ENCODE measurements around the gene SLC35F2. TPM values are rescaled to one million over a fixed set of nuclear protein-coding genes. Genes with fewer than 3 reads are reported as not detected.
A peak's percentile ranks its signal among the peaks of the same experiment; 100 is the strongest.

Gene SLC35F2
- total RNA-seq, 2 experiments from 2014 or later, result 18.2 to 20.5 TPM

DNA sequence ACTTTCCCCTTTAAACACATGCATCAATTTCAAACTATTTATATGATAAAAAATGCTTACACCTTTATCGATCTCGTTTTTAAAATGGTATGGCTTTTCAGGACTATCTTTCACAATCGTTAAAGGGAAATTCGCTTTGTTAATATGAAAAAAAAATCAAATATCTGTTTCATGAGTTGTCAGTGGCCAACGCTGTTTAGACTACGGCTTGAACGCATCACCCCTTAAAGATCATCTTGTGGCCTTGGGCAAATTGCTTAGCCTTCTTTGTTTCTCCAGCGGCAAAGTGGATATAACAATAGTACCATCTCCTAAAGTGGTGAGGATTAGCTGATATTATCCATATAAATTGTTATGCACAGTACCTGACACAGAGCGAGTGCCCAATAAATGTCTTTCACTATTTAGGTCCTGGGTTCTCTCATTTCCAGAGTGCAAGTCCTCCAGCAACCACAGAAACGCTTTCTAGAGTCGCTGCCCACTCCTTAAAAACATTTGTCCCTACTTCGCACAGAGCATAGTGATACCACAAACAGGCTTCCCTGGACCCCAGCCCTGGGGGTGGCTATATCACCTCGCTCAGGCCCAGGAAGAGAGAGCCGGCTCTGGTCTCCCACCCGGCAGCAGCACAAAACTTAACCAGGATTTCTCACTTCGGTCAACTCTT lies 904 bp downstream of the SLC35F2 start:
- no peaks in the 10 kb centered on the region for H3K27me3 Mint-ChIP-seq (ENCODE audit: low read depth)
- intact Hi-C loops (cut with micrococcal nuclease), result loop anchor here (1.0 to 5.0 kb wide), 10 partner anchors 17 to 1780 kb away; partner anchors contain the start of genes AASDHPPT, ATM, CUL5 and DDX10
- H3K4me1 Mint-ChIP-seq (ENCODE audit: low read depth), result peaks cover 21% of the 10 kb centered on the region
- DNase-seq, result no peak
- peak overlapping the region; percentile 91 for H3K27ac Mint-ChIP-seq
- peaks cover 7% of the 10 kb centered on the region for H3K36me3 Mint-ChIP-seq (ENCODE audit: low read depth)
- no peaks in the 10 kb centered on the region for H3K9me3 Mint-ChIP-seq
- CTCF ChIA-PET, result interaction anchor here (1.2 kb wide), 1 partner anchor 15 kb away, joined by 3 read pairs; no protein-coding TSS in a partner anchor
- H3K4me3 Mint-ChIP-seq, result peak overlapping the region; percentile 95

DNA sequence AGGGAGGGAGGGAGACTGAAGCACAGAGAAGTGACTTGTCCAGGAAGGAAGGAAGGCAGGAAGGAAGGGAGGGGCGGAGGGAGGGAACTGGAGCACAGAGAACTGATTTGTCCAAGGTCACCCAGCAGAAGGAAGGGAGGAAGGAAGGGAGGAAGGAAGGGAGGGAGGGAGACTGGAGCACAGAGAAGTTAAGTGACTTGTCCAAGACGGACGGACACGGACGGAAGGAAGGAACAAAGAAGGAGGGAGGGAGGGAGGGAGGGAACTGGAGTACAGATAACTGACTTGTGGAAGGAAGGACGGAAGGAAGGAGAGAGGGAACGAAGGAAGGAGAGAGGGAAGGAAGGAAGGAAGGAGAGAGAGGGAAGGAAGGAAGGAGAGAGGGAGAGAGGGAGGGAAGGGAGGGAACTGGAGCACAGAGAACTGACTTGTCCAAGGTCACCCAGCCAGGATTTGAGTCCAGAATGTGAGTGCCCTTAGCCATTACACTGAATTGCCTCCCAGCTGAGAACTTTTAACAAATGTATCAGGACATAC lies 1.5 kb downstream of the SLC35F2 start:
- no peak overlapping the region for H3K27ac Mint-ChIP-seq

GRCh38 chr11:107856180-107856980 lies 2.2 kb downstream of the SLC35F2 start:
- Mint-ChIP-seq H3K27me3 (ENCODE audit: low read depth) (no peaks in the 10 kb centered on the region), H3K27ac (no peak overlapping the region), H3K9me3 (no peaks in the 10 kb centered on the region), H3K4me1 (ENCODE audit: low read depth) (peaks cover 21% of the 10 kb centered on the region), H3K4me3 (no peak overlapping the region), H3K36me3 (ENCODE audit: low read depth) (peaks cover 11% of the 10 kb centered on the region)
- CTCF ChIA-PET, result interaction anchor here (1.2 kb wide), 1 partner anchor 14 kb away, joined by 3 read pairs; no protein-coding TSS in a partner anchor
- intact Hi-C loops (cut with micrococcal nuclease), result loop anchor here (5.0 kb wide), 4 partner anchors 71 to 1779 kb away; partner anchors contain the start of genes AASDHPPT, ATM, KBTBD3 and NPAT
- no peak for DNase-seq

More for the DNA sequence above, 1.5 kb downstream of the SLC35F2 start:
- Mint-ChIP-seq H3K36me3 (ENCODE audit: low read depth) (peaks cover 8% of the 10 kb centered on the region), H3K4me1 (ENCODE audit: low read depth) (peaks cover 21% of the 10 kb centered on the region), H3K9me3 (no peaks in the 10 kb centered on the region), H3K27me3 (ENCODE audit: low read depth) (no peaks in the 10 kb centered on the region), H3K4me3 (peak overlapping the region; percentile 41)
- CTCF ChIA-PET, result interaction anchor here (1.2 kb wide), 1 partner anchor 14 kb away, joined by 3 read pairs; no protein-coding TSS in a partner anchor
- DNase-seq, result no peak
- intact Hi-C loops (cut with micrococcal nuclease), result loop anchor here (5.0 kb wide), 4 partner anchors 70 to 1780 kb away; partner anchors contain the start of genes AASDHPPT, ATM, KBTBD3 and NPAT

DNA sequence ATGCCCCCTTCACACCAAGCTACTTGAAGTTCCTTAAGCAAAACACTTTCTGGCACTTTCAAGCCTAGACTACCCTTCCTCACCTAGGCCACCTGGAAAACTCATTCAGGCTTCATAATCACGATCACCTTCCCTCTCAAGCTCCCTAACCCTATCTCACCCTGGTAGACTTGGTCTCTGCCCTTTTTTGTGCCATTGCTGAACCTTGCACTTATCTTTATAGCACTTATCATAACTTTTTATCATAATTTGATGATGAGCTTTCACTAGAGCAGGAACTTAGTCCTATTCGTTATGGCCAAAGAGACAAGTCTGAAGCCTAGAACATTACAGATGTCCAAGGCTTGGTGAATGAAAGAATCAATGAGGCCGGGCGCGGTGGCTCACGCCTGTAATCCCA lies 5.5 kb downstream of the SLC35F2 start:
- intact Hi-C loops (cut with micrococcal nuclease), result no loop called here
- CTCF ChIA-PET, result no interaction called here

DNA sequence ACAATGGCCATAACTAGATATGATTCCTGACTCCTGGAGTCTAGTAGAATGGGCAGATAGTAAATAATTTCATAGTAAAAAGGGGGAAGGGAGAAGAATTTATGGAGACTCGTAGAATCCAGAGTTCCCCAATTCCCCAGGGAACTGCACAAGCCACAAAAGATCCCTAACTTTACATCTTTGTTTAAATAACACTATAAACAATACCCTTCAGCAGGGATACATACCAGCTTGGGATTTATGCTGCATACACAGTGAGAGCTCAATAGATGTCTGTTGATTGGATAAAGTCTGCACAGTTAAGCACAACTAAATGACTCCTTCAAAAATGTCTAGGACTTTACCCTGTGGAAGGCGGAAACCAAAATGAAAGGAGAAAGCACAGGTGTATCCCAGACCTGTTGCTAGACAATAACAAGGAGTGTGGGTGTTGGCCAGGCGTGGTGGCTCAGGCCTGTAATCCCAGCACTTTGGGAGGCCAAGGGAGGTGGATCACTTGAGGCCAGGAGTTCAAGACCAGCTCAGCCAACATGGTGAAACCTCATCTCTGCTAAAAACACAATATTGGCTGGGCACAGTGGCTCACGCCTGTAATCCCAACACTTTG lies 6.8 kb downstream of the SLC35F2 start:
- Mint-ChIP-seq H3K4me1 (ENCODE audit: low read depth) (peaks cover 33% of the 10 kb centered on the region), H3K9me3 (no peaks in the 10 kb centered on the region), H3K27me3 (ENCODE audit: low read depth) (no peaks in the 10 kb centered on the region), H3K36me3 (ENCODE audit: low read depth) (peaks cover 15% of the 10 kb centered on the region), H3K4me3 (no peak overlapping the region), H3K27ac (no peak overlapping the region)
- CTCF ChIA-PET, result interaction anchor here (0.8 kb wide), 1 partner anchor 13 kb away, joined by 3 read pairs; no protein-coding TSS in a partner anchor
- intact Hi-C loops (cut with micrococcal nuclease), result no loop called here
- DNase-seq, result no peak

More for the DNA sequence above, 5.5 kb downstream of the SLC35F2 start:
- Mint-ChIP-seq H3K27me3 (ENCODE audit: low read depth) (no peaks in the 10 kb centered on the region), H3K9me3 (no peaks in the 10 kb centered on the region), H3K27ac (no peak overlapping the region), H3K4me1 (ENCODE audit: low read depth) (peaks cover 28% of the 10 kb centered on the region), H3K4me3 (no peak overlapping the region), H3K36me3 (ENCODE audit: low read depth) (peaks cover 15% of the 10 kb centered on the region)
- DNase-seq, result no peak

DNA sequence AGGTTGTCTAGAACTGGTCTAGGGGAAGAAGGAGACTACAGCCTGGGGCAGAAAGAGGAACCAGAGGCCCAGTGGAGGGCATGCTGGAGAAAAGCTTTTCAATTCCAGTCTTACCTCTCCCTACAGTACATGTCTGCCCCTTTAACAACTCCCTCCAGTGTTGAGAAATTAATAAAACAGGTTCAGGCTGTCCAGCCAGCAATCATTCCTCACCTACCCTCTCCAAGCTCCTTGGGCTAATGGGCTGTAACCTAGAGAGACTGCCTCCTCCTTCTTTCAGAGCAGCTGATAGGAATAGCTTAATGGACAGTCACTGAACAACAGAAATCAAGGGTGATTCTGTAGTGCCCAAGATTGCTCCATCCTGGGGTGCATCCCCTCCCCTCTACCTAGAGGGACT lies 8.8 kb downstream of the SLC35F2 start:
- CTCF ChIA-PET, result no interaction called here
- peaks cover 11% of the 10 kb centered on the region for H3K36me3 Mint-ChIP-seq (ENCODE audit: low read depth)
- intact Hi-C loops (cut with micrococcal nuclease), result loop anchor here (10.0 kb wide), 1 partner anchor 775 kb away; no protein-coding TSS in a partner anchor

GRCh38 chr11:107848345-107848744 lies 10.2 kb downstream of the SLC35F2 start:
- no peak overlapping the region for H3K27ac Mint-ChIP-seq
- H3K4me3 Mint-ChIP-seq, result no peak overlapping the region
- no peaks in the 10 kb centered on the region for H3K9me3 Mint-ChIP-seq
- H3K36me3 Mint-ChIP-seq (ENCODE audit: low read depth), result peaks cover 15% of the 10 kb centered on the region
- DNase-seq, result no peak
- CTCF ChIA-PET, result no interaction called here
- no peaks in the 10 kb centered on the region for H3K27me3 Mint-ChIP-seq (ENCODE audit: low read depth)
- intact Hi-C loops (cut with micrococcal nuclease), result loop anchor here (10.0 kb wide), 1 partner anchor 776 kb away; no protein-coding TSS in a partner anchor
- H3K4me1 Mint-ChIP-seq (ENCODE audit: low read depth), result peaks cover 33% of the 10 kb centered on the region

More for the DNA sequence above, 8.8 kb downstream of the SLC35F2 start:
- Mint-ChIP-seq H3K4me1 (ENCODE audit: low read depth) (peaks cover 28% of the 10 kb centered on the region), H3K27ac (no peak overlapping the region), H3K4me3 (no peak overlapping the region), H3K9me3 (no peaks in the 10 kb centered on the region), H3K27me3 (ENCODE audit: low read depth) (no peaks in the 10 kb centered on the region)
- no peak for DNase-seq

GRCh38 chr11:107847184-107847583 lies 11.4 kb downstream of the SLC35F2 start:
- DNase-seq, result no peak
- H3K36me3 Mint-ChIP-seq (ENCODE audit: low read depth), result peaks cover 16% of the 10 kb centered on the region
- no peaks in the 10 kb centered on the region for H3K27me3 Mint-ChIP-seq (ENCODE audit: low read depth)
- intact Hi-C loops (cut with micrococcal nuclease), result loop anchor here (10.0 kb wide), 1 partner anchor 778 kb away; no protein-coding TSS in a partner anchor
- peaks cover 43% of the 10 kb centered on the region for H3K4me1 Mint-ChIP-seq (ENCODE audit: low read depth)
- H3K4me3 Mint-ChIP-seq, result no peak overlapping the region
- H3K27ac Mint-ChIP-seq, result no peak overlapping the region
- H3K9me3 Mint-ChIP-seq, result no peaks in the 10 kb centered on the region
- CTCF ChIA-PET, result interaction anchor here (0.7 kb wide), 1 partner anchor 90 kb away, joined by 3 read pairs; no protein-coding TSS in a partner anchor

DNA sequence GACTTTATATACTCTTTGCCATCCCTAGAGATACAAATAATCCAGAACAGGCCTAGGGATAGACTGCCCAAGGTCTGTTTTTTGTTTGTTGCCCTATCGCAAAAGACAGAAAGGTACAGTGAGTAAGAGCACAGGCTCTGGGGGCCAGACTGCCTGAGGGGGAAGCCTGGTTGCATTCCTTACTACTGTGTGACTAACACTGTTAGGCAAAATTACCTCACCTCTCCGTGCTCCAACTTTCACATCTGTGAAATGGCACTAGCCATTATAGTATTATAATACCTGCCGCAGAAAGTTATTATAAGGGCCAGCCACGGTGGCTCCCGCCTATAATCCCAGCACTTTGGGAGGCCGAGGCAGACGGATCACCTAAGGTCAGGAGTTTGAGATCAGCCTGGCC lies 14.5 kb downstream of the SLC35F2 start:
- H3K36me3 Mint-ChIP-seq (ENCODE audit: low read depth), result peaks cover 11% of the 10 kb centered on the region
- H3K27ac Mint-ChIP-seq, result no peak overlapping the region
- intact Hi-C loops (cut with micrococcal nuclease), result loop anchor here (5.0 to 10.0 kb wide), 6 partner anchors 163 to 1752 kb away; partner anchors contain the start of genes ACAT1, CUL5 and POGLUT3
- peaks cover 65% of the 10 kb centered on the region for H3K4me1 Mint-ChIP-seq (ENCODE audit: low read depth)
- H3K4me3 Mint-ChIP-seq, result no peak overlapping the region
- CTCF ChIA-PET, result no interaction called here
- H3K27me3 Mint-ChIP-seq (ENCODE audit: low read depth), result no peaks in the 10 kb centered on the region
- no peak for DNase-seq
- H3K9me3 Mint-ChIP-seq, result no peaks in the 10 kb centered on the region

GRCh38 chr11:107842412-107843100 lies 16.0 kb downstream of the SLC35F2 start:
- Mint-ChIP-seq H3K27ac (peak overlapping the region; percentile 48), H3K27me3 (ENCODE audit: low read depth) (no peaks in the 10 kb centered on the region), H3K4me3 (no peak overlapping the region), H3K9me3 (no peaks in the 10 kb centered on the region), H3K4me1 (ENCODE audit: low read depth) (peaks cover 60% of the 10 kb centered on the region), H3K36me3 (ENCODE audit: low read depth) (peaks cover 11% of the 10 kb centered on the region)
- no peak for DNase-seq
- CTCF ChIA-PET, result interaction anchor here (0.6 to 1.2 kb wide), 2 partner anchors 14 to 803 kb away, joined by 3 read pairs; no protein-coding TSS in a partner anchor
- intact Hi-C loops (cut with micrococcal nuclease), result loop anchor here (5.0 to 10.0 kb wide), 6 partner anchors 165 to 1750 kb away; partner anchors contain the start of genes ACAT1, CUL5 and POGLUT3

DNA sequence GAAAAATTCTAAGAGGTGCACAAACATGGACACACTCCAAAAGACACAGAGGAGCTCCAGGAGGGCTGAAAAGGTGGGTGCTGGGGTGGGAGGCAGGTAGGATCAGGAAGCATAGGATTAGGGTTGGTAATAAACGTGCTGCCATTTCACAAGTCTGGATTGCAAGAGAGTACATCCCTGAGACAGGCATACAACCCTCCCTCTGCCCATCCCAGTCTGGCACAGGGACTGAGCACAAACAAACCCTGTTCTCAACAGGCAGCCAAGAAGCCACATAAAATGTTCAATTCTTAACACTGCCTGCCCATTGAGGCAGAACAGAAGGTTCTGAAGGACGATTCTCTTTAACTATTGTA lies 18.5 kb downstream of the SLC35F2 start:
- intact Hi-C loops (cut with micrococcal nuclease), result loop anchor here (1.0 to 10.0 kb wide), 13 partner anchors 13 to 1763 kb away; partner anchors contain the start of genes AASDHPPT, ACAT1, ALKBH8 and CUL5
- peaks cover 68% of the 10 kb centered on the region for H3K4me1 Mint-ChIP-seq (ENCODE audit: low read depth)

More for the DNA sequence above, 18.5 kb downstream of the SLC35F2 start:
- no peak for DNase-seq
- H3K4me3 Mint-ChIP-seq, result no peak overlapping the region
- peak overlapping the region; percentile 93 for H3K27ac Mint-ChIP-seq
- H3K36me3 Mint-ChIP-seq (ENCODE audit: low read depth), result peaks cover 11% of the 10 kb centered on the region
- H3K27me3 Mint-ChIP-seq (ENCODE audit: low read depth), result no peaks in the 10 kb centered on the region
- CTCF ChIA-PET, result interaction anchor here (0.6 kb wide), 1 partner anchor 172 kb away, joined by 6 read pairs; no protein-coding TSS in a partner anchor
- H3K9me3 Mint-ChIP-seq, result no peaks in the 10 kb centered on the region
